Heart left ventricle (tissue), 13 donors: ENCODE measurements around the gene DNHD1.

Experiments used
- CTCF ChIP-seq, 12 donors: fragments of 200-600 bp; sonication (generic) in 4 of 12; IDR thresholded peaks; one replicate each; pipeline versions ENCODE4 v1.5.0 to v1.8.0; 2018 to 2022; ENCODE audit warnings: antibody characterized with exemption in 12 of 12, mild to moderate bottlenecking in 5 of 12
- POLR2A ChIP-seq, 2 donors: fragments of 450-650 bp; IDR thresholded peaks; one replicate each; pipeline ENCODE4 v1.6.1; 2017; ENCODE audit warnings: antibody characterized with exemption in 2 of 2, mild to moderate bottlenecking in 2 of 2, moderate library complexity in 2 of 2
- donor health status: ischemic (EF 13 %, LVEDD 7.1; RV severe dilation, severe dysfunction).
- donor health status: DM: no; HTN: yes; CAD: no.
- donor health status: DM: no; HTN: no; CAD: no.
- donor health status: ischemic (EF 25% LVEDD 6.9; RV normal size, moderate dysfunction).
- donor health status: ischemic (EF 25% LVEDD 5.7; RV mildly dilated, moderate dysfunction).
- donor health status: ischemic (EF 35%, LVEDD 5.7; RV mildly dilated, moderate dysfunction).
- donor health status: nonischemic (EF 11% LVEDD 7.7; RV severe dilation, severe dysfunction).
- donor health status: DM: yes; HTN: yes; CAD: no.
- donor health status: PGD.
- donor health status: ischemic (EF 29% LVEDD 5.4; RV normal size, mild dysfunction).
- donor health status: nonischemic (EF 23%, LVEDD 6.1; RV moderate dilation, normal function).

GRCh38 chr11:6473451-6474412 lies 23.3 kb upstream of the DNHD1 start, which contains the start of gene TRIM3:
- TF ChIP-seq CTCF (IDR thresholded peaks at IDR 0.05) (peak in 4 of 12 donors; percentile 23 to 47 (median 40)), POLR2A (IDR thresholded peaks at IDR 0.05) (peak; percentile 83 to 87)
